Tibial nerve (tissue), 3 donors: Measurements from ENCODE around the gene GAK.

Experiments used
- POLR2A ChIP-seq, 2 donors: fragments of 450-650 bp; IDR thresholded peaks; one replicate each; pipeline ENCODE4 v1.6.1; 2017; ENCODE audit warnings: antibody characterized with exemption in 2 of 2, mild to moderate bottlenecking in 2 of 2, moderate library complexity in 2 of 2
- TF ChIP-seq, protein P1 (sequence below), 5 experiments: fragments of 200-600 bp in 3 of 5; fragments of 450-650 bp in 2 of 5; sonication (generic) in 3 of 5; IDR thresholded peaks; one replicate each; pipeline ENCODE4 v1.5.1; 2016 to 2019; ENCODE audit warnings: antibody characterized with exemption in 5 of 5, mild to moderate bottlenecking in 3 of 5, moderate library complexity in 2 of 5

DNA sequence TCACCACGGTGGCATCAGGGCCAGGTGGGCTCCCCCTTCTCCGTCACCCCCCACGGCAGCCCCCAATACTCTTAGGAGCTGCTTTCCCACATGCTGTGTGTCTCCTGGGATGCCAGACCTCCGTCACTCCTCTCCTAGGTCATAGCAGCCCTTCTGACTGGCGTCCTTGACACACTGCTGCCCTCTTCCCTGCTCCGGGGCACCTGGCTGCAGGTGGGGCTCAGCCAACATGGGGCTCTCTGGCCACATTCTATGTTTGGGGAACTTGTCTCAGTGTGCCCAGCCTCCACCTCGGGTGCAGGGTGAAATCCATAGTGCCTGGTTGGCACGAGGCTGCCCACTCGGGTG is 14.0 kb upstream of the GAK start:
- no peak for TF ChIP-seq POLR2A (IDR thresholded peaks at IDR 0.05)
- TF ChIP-seq, protein P1, sequence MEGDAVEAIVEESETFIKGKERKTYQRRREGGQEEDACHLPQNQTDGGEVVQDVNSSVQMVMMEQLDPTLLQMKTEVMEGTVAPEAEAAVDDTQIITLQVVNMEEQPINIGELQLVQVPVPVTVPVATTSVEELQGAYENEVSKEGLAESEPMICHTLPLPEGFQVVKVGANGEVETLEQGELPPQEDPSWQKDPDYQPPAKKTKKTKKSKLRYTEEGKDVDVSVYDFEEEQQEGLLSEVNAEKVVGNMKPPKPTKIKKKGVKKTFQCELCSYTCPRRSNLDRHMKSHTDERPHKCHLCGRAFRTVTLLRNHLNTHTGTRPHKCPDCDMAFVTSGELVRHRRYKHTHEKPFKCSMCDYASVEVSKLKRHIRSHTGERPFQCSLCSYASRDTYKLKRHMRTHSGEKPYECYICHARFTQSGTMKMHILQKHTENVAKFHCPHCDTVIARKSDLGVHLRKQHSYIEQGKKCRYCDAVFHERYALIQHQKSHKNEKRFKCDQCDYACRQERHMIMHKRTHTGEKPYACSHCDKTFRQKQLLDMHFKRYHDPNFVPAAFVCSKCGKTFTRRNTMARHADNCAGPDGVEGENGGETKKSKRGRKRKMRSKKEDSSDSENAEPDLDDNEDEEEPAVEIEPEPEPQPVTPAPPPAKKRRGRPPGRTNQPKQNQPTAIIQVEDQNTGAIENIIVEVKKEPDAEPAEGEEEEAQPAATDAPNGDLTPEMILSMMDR (IDR thresholded peaks at IDR 0.05): no peak
